Lung (tissue), 12 donors: ENCODE results near the gene DENND4B. TPM values are rescaled to one million over a fixed set of nuclear protein-coding genes. Genes with fewer than 3 reads are reported as not detected.
"Not testable (repeated sequence)": the region's sequence is repeated elsewhere in the genome, so short reads cannot be mapped to it uniquely, and the experiment has no call there.

ENCODE experiments used
- ATAC-seq: fragments of 200-7000 bp; cut with Tn5 transposase; one replicate; pipeline ENCODE4 v1.9.1; 2020; ENCODE audit warnings: moderate number of reproducible peaks; ENCODE audit not compliant: insufficient read depth, low FRiP score
- DNase-seq, 3 donors: peaks; one replicate each; pipeline ENCODE4 v3.0.0-alpha.2; 2013 to 2017
- H3K27ac ChIP-seq, 2 donors: one replicate each; pipeline ENCODE4 v1.5.1; 2013; ENCODE audit warnings: mild to moderate bottlenecking in 2 of 2, moderate library complexity in 2 of 2, control low read depth in 1 of 2, inconsistent platforms in 1 of 2, low read depth in 1 of 2, low read length in 1 of 2
- H3K27me3 ChIP-seq, 3 donors: one replicate each; pipeline ENCODE4 v1.5.1; 2013; ENCODE audit warnings: low read length in 2 of 3; ENCODE audit not compliant: control insufficient read depth in 3 of 3, insufficient read depth in 3 of 3
- H3K36me3 ChIP-seq, 4 donors: one replicate each; pipeline ENCODE4 v1.5.1; 2013; ENCODE audit warnings: low read length in 4 of 4, mild to moderate bottlenecking in 1 of 4, moderate library complexity in 1 of 4; ENCODE audit not compliant: control insufficient read depth in 4 of 4, insufficient read depth in 4 of 4
- H3K4me1 ChIP-seq, 5 donors: one replicate each; pipeline ENCODE4 v1.5.1; 2013; ENCODE audit warnings: low read length in 5 of 5, mild to moderate bottlenecking in 2 of 5, moderate library complexity in 1 of 5; ENCODE audit not compliant: control insufficient read depth in 5 of 5, insufficient read depth in 5 of 5
- H3K4me3 ChIP-seq: one replicate; pipeline ENCODE4 v1.5.1; 2013; ENCODE audit warnings: mild to moderate bottlenecking, control low read depth, moderate library complexity
- H3K9ac ChIP-seq, 2 donors: one replicate each; pipeline ENCODE4 v1.5.1; 2013; ENCODE audit warnings: low read length in 2 of 2, control low read depth in 1 of 2; ENCODE audit not compliant: insufficient read depth in 1 of 2
- H3K9me3 ChIP-seq, 4 donors: one replicate each; pipeline ENCODE4 v1.5.1; 2013; ENCODE audit warnings: low read length in 3 of 4, mild to moderate bottlenecking in 1 of 4, moderate library complexity in 1 of 4; ENCODE audit not compliant: control insufficient read depth in 4 of 4, insufficient read depth in 3 of 4
- CTCF ChIP-seq: IDR thresholded peaks from 2 replicates; pipeline ENCODE4 v1.5.1; 2012; ENCODE audit warnings: mild to moderate bottlenecking; ENCODE audit errors: control extremely low read depth, extremely low read depth
- WGBS, 2 donors: extraction: QIAGEN DNeasy Blood & Tissue Kit; methylation state at CpG; one replicate each; pipeline ENCODE4 v1.1.7; 2013; 5-methylcytosine and 5-hydroxymethylcytosine counted together
- polyA plus RNA-seq, 2 donors: library from polyadenylated mRNA; stranded (reverse); fragments of 200-250 nt; gene quantifications; one replicate each; pipeline ENCODE4 v1.2.1, GENCODE V29; 2013
- total RNA-seq, 2 donors: library from RNA; depleted of rRNA in 1 of 2; stranded (reverse); fragments of >200 nt in 1 of 2; gene quantifications; one replicate each; pipeline ENCODE4 v1.2.1, GENCODE V29; 2014 to 2021
- donor health status: control.
- donor health status: control.
- donor health status: Bipolar disorder and iron deficiency.
- donor health status: healthy.
- donor health status: DM: yes; HTN: yes; CAD: no.

Gene DENND4B
- total and polyA plus RNA-seq, 4 donors: 40.5 to 84.7 (median 59.4) TPM

DNA sequence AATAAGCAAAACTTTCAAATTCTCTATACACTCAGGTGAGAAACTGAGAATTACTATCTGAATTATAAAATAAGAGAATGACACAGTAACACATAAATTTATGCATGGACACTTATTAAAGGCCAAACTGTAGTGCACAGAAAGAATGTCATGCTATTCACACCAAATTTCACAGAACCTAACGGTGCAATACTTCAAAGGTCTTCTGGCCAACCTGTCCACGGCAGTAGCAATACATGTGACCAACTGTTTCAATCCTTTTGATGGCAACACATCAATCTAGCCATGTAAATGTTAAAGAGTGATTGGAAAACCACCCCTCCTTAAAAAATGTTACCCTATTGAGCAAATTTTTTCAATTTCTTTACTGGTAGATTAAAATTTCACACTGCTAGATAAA lies 34.2 kb downstream of the DENND4B start:
- no peak for ATAC-seq
- H3K4me1 ChIP-seq: peaks cover 0 to 3% (median 0%) of the 10 kb centered on the region in 5 donors
- WGBS, 2 donors: 77 to 81% methylated on average over 2 of the region's 2 CpGs

DNA sequence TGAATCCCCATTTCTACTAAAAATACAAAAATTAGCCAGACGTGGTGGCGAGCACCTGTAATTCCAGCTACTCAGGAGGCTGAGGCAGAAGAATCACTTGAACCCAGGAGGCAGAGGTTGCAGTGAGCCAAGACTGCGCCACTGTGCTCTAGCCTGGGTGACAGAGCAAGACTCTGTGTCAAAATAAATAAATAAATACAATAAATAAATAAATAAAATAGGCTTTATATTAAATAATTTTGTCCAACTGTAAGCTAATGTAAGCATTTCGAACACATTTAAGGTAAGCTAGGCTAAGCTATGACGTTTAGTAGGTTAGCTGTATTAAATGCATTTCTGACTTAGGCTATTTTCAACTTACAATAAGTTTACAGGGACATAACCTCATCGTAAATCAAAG lies 36.0 kb downstream of the DENND4B start:
- not testable (repeated sequence) for H3K4me1 ChIP-seq, DNase-seq, H3K27me3 ChIP-seq

More for the DNA sequence above, 34.2 kb downstream of the DENND4B start:
- H3K9ac ChIP-seq: no peak overlapping the region
- H3K4me3 ChIP-seq: no peak overlapping the region
- no peak for TF ChIP-seq CTCF
- no peaks in the 10 kb centered on the region for H3K9me3 ChIP-seq
- H3K36me3 ChIP-seq: peaks cover 0 to 10% (median 4%) of the 10 kb centered on the region in 4 donors
- DNase-seq: no peak
- no peaks in the 10 kb centered on the region for H3K27me3 ChIP-seq
- H3K27ac ChIP-seq: no peak overlapping the region

GRCh38 chr1:153908071-153908470 lies 38.4 kb downstream of the DENND4B start:
- ATAC-seq: no peak
- WGBS, 2 donors: 98% methylated on average over 6 of the region's 6 CpGs
- Histone ChIP-seq H3K9ac (no peak overlapping the region), H3K4me3 (no peak overlapping the region), H3K36me3 (peaks cover 0 to 5% (median 3%) of the 10 kb centered on the region in 4 donors), H3K27me3 (no peaks in the 10 kb centered on the region), H3K9me3 (no peaks in the 10 kb centered on the region), H3K27ac (no peak overlapping the region), H3K4me1 (peaks cover 0 to 3% (median 0%) of the 10 kb centered on the region in 5 donors)
- DNase-seq: no peak
- TF ChIP-seq CTCF: no peak

More for the DNA sequence above, 36.0 kb downstream of the DENND4B start:
- H3K9ac ChIP-seq, ATAC-seq, H3K36me3 ChIP-seq, H3K27ac ChIP-seq, H3K9me3 ChIP-seq, H3K4me3 ChIP-seq: not testable (repeated sequence)
- WGBS, 2 donors: 87 to 92% methylated on average over 6 of the region's 6 CpGs

DNA sequence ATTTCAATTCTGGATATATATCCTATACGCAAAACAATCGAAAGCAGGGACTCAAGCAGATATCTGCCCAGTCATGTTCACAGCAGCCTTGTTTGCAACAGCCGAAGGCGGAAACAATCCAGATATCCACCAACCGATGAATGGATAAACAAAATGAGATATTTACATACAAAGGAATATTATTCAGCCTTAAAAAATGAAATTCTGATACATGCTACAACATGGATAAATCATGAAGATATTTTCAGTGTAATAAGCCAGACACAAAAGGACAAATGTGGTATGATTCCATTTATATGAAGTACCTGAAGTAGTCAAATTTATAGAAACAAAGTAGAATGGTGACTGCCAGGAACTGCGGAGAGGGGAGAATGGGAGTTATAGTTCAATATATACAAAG lies 39.4 kb downstream of the DENND4B start:
- DNase-seq (no peak), ATAC-seq (no peak)
- no peaks in the 10 kb centered on the region for H3K27me3 ChIP-seq
- H3K4me1 ChIP-seq: peaks cover 0 to 3% (median 0%) of the 10 kb centered on the region in 5 donors
- no peaks in the 10 kb centered on the region for H3K9me3 ChIP-seq
- no peak overlapping the region for H3K27ac ChIP-seq
- no peak overlapping the region for H3K9ac ChIP-seq
- TF ChIP-seq CTCF: no peak
- 88 to 97% methylated on average over 6 of the region's 6 CpGs for WGBS, 2 donors
- H3K36me3 ChIP-seq: peaks cover 0 to 5% (median 3%) of the 10 kb centered on the region in 4 donors
- no peak overlapping the region for H3K4me3 ChIP-seq
